Gastroesophageal sphincter (tissue), 4 donors: Measurements from ENCODE around the gene FN1. TPM values are rescaled to one million over a fixed set of nuclear protein-coding genes. Genes with fewer than 3 reads are reported as not detected.

Experiments used
- ATAC-seq: fragments of 150-250 bp; one replicate; pipeline ENCODE4 v1.9.1; 2016; ENCODE audit warnings: mild to moderate bottlenecking, moderate library complexity
- H3K27ac ChIP-seq, 4 donors: fragments of 200-600 bp; sonication (generic) in 3 of 4; 1 replicate in 3 of 4; 2 replicates in 1 of 4; pipeline ENCODE4 v1.5.1; 2016 to 2019
- H3K27me3 ChIP-seq: fragments of 200-600 bp; sonication (generic); one replicate; pipeline ENCODE4 v1.5.1; 2019
- H3K36me3 ChIP-seq, 2 donors: fragments of 200-600 bp; sonication (generic); one replicate each; pipeline ENCODE4 v1.5.1; 2019; ENCODE audit warnings: control low read depth in 1 of 2
- H3K4me1 ChIP-seq, 3 donors: fragments of 200-600 bp; sonication (generic); 1 replicate in 2 of 3; 2 replicates in 1 of 3; pipeline ENCODE4 v1.5.1; 2016 to 2019; ENCODE audit warnings: control low read depth in 2 of 3
- H3K4me3 ChIP-seq, 2 donors: fragments of 200-600 bp; sonication (generic); one replicate each; pipeline ENCODE4 v1.5.1; 2019; ENCODE audit warnings: mild to moderate bottlenecking in 1 of 2, moderate library complexity in 1 of 2
- H3K9me3 ChIP-seq, 3 donors: fragments of 200-600 bp; sonication (generic); one replicate each; pipeline ENCODE4 v1.5.1; 2017 to 2019; ENCODE audit warnings: control low read depth in 2 of 3
- CTCF ChIP-seq, 4 experiments: fragments of 200-600 bp in 2 of 4; fragments of 450-650 bp in 2 of 4; sonication (generic) in 1 of 4; IDR thresholded peaks; one replicate each; pipeline ENCODE4 v1.5.1; 2017 to 2019; ENCODE audit warnings: antibody characterized with exemption in 4 of 4, mild to moderate bottlenecking in 2 of 4, moderate library complexity in 2 of 4
- EP300 ChIP-seq: sonication (generic); formaldehyde crosslinking; IDR thresholded peaks from one replicate; pipeline ENCODE4 v1.6.1; 2017; ENCODE audit warnings: antibody characterized with exemption, mild to moderate bottlenecking
- POLR2A ChIP-seq, 2 donors: fragments of 450-650 bp; IDR thresholded peaks; one replicate each; pipeline ENCODE4 v1.6.1; 2017; ENCODE audit warnings: antibody characterized with exemption in 2 of 2, mild to moderate bottlenecking in 2 of 2, moderate library complexity in 1 of 2
- POLR2AphosphoS5 ChIP-seq: sonication (generic); formaldehyde crosslinking; IDR thresholded peaks from one replicate; pipeline ENCODE4 v1.6.1; 2017; ENCODE audit warnings: antibody characterized with exemption
- WGBS, 2 donors: methylation state at CpG; one replicate each; pipeline ENCODE4 v1.1.5; 2018; ENCODE audit warnings: low coverage in 1 of 2; 5-methylcytosine and 5-hydroxymethylcytosine counted together
- total RNA-seq, 4 donors: library from RNA; depleted of rRNA; stranded (reverse); fragments of >200 nt; gene quantifications; one replicate each; pipeline ENCODE4 v1.1.0, GENCODE V29; 2016

The FN1 gene
- total RNA-seq, 4 donors from 2014 or later = 1,699 to 4,986 (median 1,920) TPM

- Histone ChIP-seq H3K36me3 (peaks cover 21 to 100% of the 10 kb centered on the region in 2 donors), H3K4me3 (no peak overlapping the region), H3K27ac (no peak overlapping the region), H3K9me3 (no peaks in the 10 kb centered on the region), H3K4me1 (no peaks in the 10 kb centered on the region), H3K27me3 (no peaks in the 10 kb centered on the region)
- TF ChIP-seq POLR2AphosphoS5 = no peak
- no peak for ATAC-seq
- WGBS, 2 donors = 80% methylated on average over 6 of the region's 6 CpGs
These were observed 55.9 kb downstream of the FN1 start for GRCh38 chr2:215379948-215380347.

GRCh38 chr2:215379039-215379438 is 56.8 kb downstream of the FN1 start:
- Histone ChIP-seq H3K9me3 (no peaks in the 10 kb centered on the region), H3K4me1 (no peaks in the 10 kb centered on the region), H3K27me3 (no peaks in the 10 kb centered on the region), H3K27ac (no peak overlapping the region), H3K36me3 (peaks cover 25 to 100% of the 10 kb centered on the region in 2 donors), H3K4me3 (no peak overlapping the region)
- no peak for ATAC-seq
- TF ChIP-seq POLR2A (IDR thresholded peaks at IDR 0.05) (no peak), POLR2AphosphoS5 (no peak), CTCF (IDR thresholded peaks at IDR 0.05) (no peak), EP300 (no peak)
- WGBS, 2 donors = 54 to 80% methylated on average over 2 to 4 of the region's 7 CpGs

GRCh38 chr2:215378045-215378444 is 57.8 kb downstream of the FN1 start:
- no peak for ATAC-seq
- H3K36me3 ChIP-seq = peaks cover 24 to 100% of the 10 kb centered on the region in 2 donors
- WGBS, 2 donors = 81 to 82% methylated on average over 3 of the region's 3 CpGs

GRCh38 chr2:215377283-215377682 is 58.6 kb downstream of the FN1 start:
- H3K27me3 ChIP-seq = no peaks in the 10 kb centered on the region
- TF ChIP-seq EP300 = no peak
- no peak for TF ChIP-seq POLR2A (IDR thresholded peaks at IDR 0.05)
- no peak for TF ChIP-seq CTCF (IDR thresholded peaks at IDR 0.05)
- TF ChIP-seq POLR2AphosphoS5 = no peak
- H3K27ac ChIP-seq = peak overlapping the region in 2 of 4 donors; percentile 18 to 28
- no peak for ATAC-seq
- H3K4me3 ChIP-seq = no peak overlapping the region
- H3K36me3 ChIP-seq = peaks cover 24 to 100% of the 10 kb centered on the region in 2 donors
- H3K9me3 ChIP-seq = no peaks in the 10 kb centered on the region
- 89% methylated on average over 2 of the region's 2 CpGs; no CpG with 5 or more reads in 1 of the 2 donors for WGBS, 2 donors
- peaks cover 0 to 5% (median 0%) of the 10 kb centered on the region in 3 donors for H3K4me1 ChIP-seq

More at GRCh38 chr2:215378045-215378444, 57.8 kb downstream of the FN1 start:
- peak overlapping the region in 1 of 4 donors; percentile 41 for H3K27ac ChIP-seq
- H3K27me3 ChIP-seq = no peaks in the 10 kb centered on the region
- H3K9me3 ChIP-seq = no peaks in the 10 kb centered on the region
- TF ChIP-seq CTCF (IDR thresholded peaks at IDR 0.05) = no peak
- TF ChIP-seq POLR2A (IDR thresholded peaks at IDR 0.05) = no peak
- no peak for TF ChIP-seq EP300
- TF ChIP-seq POLR2AphosphoS5 = no peak
- peaks cover 0 to 2% (median 0%) of the 10 kb centered on the region in 3 donors for H3K4me1 ChIP-seq
- H3K4me3 ChIP-seq = no peak overlapping the region

- ATAC-seq = no peak
- 56 to 71% methylated on average over 7 to 9 of the region's 9 CpGs for WGBS, 2 donors
These were observed 59.6 kb downstream of the FN1 start for GRCh38 chr2:215376103-215376780.

More at GRCh38 chr2:215376103-215376780, 59.6 kb downstream of the FN1 start:
- Histone ChIP-seq H3K36me3 (peaks cover 20 to 100% of the 10 kb centered on the region in 2 donors), H3K27ac (peak overlapping the region in 1 of 4 donors; percentile 7), H3K4me3 (no peak overlapping the region), H3K9me3 (no peaks in the 10 kb centered on the region), H3K4me1 (peaks cover 0 to 14% (median 0%) of the 10 kb centered on the region in 3 donors), H3K27me3 (no peaks in the 10 kb centered on the region)
- TF ChIP-seq POLR2AphosphoS5 (no peak), POLR2A (IDR thresholded peaks at IDR 0.05) (no peak), CTCF (IDR thresholded peaks at IDR 0.05) (no peak), EP300 (no peak)
